ENCODE measurements around the gene AVPR2.

The AVPR2 gene

DNA sequence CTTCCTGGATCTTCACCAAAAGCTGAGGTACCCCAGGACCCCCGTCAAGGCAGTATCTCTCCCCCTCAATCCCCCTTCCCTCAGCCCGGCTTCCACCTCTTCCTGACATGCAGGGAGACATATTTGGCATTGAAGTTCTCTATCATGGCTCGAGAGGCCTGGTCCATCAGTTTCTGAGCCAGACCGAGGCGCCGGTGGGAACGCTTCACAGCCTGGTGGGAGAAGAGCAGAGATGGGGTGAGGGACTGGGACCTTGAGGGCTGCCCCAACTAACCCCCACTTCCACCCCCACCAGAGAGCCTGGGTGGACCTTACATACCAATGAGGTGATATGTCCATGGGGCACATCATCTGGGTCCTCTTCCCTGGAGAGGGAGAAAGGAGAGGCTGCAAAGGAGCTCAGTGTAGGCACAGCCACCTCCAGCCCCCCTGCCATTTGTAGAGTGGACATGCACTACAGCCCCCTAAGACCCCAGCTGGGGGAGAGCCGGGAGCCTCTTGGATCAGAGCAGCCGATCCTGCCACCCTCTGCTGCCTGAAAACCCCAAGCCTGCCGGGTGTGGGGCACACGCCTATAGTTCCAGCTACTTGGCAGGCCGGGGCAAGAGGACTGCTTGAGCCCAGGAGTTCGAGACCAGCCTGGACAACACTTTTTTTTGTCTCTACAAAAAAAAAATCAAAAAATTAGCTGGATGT, 27.9 kb downstream of the AVPR2 start:
- DNase-seq (ENCODE audit: low read depth in 2 of 2), result no peak

DNA sequence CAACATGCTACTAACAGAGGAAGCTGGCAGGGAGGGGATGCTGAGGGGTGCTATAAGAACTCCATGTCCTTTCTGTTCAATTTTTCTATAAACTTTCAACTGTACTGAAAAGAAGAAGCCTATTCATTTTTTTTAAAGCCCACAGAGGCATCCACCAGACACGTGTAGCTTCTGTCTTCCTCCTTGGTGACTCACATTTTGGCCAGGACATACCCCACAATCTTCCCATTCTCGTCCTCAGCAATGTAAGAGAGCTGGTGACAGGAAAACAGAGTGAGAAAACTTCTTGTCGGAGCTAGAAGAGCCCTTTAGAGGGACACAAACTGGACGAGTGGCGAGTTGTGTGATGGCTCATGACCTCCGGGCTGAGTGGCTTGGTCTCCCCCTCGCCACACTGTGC, 29.3 kb downstream of the AVPR2 start:
- no peak for DNase-seq (ENCODE audit: low read depth in 2 of 2)

DNA sequence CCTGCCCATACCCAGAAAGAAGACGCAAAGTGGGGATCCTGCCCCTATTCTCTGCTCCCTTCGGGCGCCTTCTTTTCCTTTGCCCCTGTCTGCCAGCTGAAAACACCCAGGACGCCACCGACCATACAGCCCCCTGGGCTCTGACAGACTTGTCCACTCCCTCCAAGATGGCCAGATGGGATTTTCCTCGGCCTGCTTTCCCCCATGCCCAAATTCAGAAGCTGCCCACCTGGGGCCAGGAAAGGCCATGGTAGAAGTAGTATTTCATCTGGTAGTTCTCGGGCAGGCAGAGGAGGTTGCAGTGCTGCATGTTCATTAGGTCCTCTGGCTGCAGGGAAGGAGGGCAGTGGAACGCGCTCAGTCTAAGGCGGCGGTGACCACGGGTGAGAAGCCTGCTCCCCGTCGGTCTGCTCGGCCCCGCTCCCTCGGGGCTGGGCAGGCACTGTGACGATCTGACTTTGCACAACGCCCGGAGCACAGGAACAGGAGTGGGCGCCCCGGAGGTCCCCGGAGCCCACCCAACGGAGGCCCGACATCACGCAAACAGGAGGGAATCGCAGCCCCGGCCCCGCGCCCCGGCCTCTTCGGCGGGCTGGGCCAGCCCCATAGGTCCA, 29.8 kb downstream of the AVPR2 start:
- no peak for DNase-seq (ENCODE audit: low read depth in 2 of 2)

DNA sequence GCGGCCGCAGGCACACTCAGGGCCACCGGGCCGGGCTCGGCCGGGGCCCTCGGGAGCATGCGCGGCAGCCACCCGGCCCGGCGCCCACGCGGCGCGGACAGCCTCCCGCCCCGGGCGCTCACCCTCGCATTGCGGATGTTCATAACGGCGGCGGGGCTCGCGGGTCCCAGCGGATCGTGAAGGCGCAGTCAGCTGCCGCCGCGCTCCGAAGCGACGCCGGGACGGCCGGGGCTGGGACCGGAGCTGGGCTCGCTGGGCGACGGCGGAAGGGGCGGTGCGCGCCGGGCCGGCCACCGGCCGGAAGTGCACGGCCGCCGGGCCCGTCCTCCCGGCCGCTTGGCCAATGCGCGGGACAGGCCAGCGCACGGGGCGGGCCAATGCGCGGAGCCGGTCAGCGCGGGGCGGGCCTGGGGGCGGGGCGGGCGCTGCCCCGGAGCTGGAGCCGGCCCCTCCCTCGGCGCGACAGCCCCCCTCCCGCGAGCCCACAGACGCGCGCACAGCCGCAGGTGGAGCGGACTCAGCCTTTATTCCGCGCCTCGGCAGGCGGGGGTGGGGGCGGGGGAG, 30.4 kb downstream of the AVPR2 start, which contains the start of gene NAA10:
NAA10 (minus strand) TSS at position 276 of the 564 bp plus-strand sequence; CDS start at position 143, 133 bp downstream.
- no peak for DNase-seq (ENCODE audit: low read depth in 2 of 2)

DNA sequence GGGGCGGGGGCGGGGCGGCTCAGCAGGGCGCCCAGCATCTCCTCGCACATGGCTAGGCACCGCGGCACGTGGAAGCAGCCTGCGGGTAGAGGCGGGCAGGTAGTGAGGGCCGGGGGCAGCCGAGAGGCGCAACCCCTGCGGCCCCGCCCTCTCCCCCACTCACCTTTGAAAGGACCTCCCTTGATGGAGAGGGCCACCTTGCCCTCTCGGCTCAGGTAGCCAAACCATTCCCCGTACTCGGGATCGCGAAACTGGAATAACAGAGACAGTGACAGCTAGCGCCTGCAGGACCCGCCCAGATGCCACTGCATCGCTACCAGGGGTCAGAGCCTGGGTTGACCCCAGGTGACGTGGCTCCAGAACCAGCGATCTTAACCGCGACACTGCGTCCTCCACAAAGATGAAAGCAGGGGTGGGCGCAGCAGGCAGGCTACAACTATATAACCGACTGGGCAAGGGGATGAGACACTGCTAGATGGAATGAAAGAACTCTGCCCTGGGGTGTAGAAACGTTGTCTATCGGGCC, 30.9 kb downstream of the AVPR2 start:
- DNase-seq (ENCODE audit: low read depth in 2 of 2), result no peak

DNA sequence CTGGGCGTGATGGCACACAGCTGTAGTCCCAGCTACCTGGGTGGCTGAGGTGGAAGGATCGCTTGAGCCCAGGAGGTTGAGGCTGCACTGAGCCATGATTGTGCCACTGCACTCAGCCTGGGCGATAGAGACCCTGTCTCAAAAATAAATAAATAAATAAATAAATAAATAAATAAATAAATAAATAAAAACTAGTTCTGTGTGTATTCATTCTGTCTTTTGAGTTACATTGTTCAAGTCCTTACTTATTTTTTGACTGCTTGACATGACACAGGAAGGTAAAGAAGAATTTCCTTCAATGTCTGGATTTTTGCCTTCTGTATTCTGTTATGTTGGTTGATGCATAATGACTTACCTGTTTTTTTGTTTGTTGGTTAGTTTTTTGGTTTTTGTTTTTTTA, 32.6 kb downstream of the AVPR2 start:
- DNase-seq (ENCODE audit: low read depth in 2 of 2), result no peak

DNA sequence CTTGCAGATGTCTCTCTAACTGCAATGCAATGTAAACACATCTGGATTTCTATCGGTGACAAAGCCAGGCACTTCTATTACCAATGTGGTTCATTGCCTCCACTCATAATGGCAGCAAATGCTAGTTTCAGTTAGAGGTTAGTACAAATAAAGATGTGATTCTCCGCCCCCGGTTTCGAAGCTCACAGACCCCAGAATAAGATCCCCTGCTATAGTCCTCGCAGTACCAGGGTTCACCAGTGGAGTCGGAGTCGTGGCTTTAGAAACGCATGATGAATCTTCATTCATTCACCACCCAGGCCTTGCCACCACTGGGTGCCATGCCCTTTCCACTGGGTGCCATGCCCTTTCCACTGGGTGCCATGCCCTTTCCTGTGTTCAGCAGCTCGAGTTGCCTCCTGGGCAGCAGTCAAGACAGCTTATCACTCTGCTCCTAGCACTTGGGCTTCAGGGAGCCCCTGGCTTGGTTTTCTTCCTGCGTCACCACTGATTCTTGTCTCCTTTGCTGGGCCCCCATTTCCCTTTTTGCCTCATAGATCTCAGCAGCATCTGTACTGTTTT, 33.8 kb downstream of the AVPR2 start:
- DNase-seq (ENCODE audit: low read depth in 2 of 2), result no peak

DNA sequence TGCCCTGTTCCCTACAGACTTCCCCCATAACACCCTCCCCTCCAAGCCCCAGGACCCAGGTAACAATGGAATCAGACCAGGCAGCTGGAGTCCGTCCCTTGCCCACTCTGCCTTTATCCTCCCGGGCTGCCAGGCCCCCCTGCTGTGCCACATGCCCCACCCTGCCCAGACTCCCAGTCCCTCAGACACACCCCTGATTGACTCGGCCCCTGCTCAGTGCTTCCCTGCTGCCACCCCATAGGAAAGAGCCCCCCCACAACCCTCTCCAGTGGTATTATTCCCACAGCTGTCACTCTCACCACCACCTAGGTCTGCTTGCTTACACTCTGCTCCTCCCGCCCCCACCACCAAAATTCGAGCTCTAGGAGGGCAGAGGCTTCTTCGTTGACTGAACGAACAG, 35.1 kb downstream of the AVPR2 start:
- no peak for DNase-seq (ENCODE audit: low read depth in 2 of 2)

DNA sequence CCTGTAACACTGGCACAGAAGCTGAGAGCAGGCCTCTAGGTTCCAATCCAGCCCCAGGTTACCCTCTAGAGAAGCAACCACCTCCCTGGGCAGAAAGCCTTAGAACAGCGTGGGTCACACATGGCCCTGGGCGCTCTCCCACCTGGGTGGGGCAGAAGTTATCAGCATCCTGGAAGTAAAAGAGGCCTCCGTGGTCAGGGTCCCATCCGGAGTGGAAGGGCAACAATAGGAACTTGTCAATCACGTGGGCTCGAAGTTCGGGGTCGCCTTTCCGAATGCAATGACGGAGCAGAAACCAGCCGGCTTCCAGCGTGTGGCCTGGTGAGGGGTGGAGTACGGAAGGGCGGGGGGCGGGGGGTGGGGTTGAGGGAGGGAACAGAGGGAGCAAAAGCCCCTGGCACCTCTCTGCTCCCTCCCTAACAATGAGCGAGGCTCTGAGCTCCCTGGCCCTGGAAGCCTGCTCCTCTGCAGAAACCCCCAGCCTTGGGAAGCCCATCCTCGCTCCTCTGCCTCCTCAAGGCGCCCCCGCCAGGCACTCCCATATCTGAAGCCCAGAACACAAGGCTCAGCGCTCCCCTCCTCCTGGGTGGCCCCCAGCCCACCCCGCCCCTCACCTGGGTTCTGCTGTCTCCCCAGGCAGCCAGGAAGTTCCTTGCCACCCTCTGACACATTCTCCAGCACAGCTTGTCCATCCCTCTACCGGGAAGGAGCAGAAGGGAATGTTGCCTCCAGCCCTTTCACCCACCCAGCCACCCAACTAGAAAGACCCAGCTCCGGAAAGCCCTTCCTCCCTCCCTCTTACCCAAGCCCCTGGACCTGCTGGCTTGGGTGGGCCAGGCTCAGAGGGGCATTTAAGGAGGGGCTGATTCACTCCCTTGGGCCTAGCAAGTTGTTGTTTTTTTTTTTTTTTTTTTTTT, 37.1 kb downstream of the AVPR2 start:
- DNase-seq (ENCODE audit: low read depth in 2 of 2), result no peak

DNA sequence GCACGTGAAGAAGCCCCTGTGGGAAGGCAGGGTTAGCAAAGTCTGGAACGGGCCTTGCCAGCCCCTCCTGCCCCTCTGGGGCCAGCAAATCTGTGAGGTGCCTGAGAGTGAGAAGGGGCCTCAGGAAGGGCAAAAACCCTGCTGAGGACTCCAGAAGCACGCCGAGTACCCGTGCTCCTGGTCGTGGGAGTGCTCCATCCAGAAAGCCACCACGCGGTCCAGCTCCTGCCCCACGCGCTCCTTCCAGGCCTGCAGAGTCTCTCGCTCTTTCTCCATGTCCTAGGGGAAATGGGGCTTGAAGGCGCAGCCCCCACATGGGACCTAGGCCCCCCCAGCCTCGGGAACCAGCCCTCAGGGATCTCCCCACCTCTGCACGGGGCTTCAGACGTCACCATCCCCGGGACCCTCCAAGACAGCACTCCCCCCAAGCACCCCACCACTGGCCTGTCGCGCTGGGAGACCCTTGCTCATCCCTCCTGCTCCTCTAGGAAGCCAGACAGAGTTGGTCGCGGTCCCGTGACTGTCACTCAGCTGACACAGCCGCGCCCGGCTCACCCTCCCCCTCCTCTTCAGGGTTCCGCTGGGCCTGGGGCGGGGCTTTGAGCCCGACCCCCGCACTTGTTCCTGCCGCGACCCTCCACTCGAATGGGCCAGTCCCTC, 39.8 kb downstream of the AVPR2 start, which contains the start of gene RENBP:
RENBP (minus strand) TSS at position 504 of the 660 bp plus-strand sequence; CDS start at position 471, 33 bp downstream.
- DNase-seq (ENCODE audit: low read depth in 2 of 2), result no peak

DNA sequence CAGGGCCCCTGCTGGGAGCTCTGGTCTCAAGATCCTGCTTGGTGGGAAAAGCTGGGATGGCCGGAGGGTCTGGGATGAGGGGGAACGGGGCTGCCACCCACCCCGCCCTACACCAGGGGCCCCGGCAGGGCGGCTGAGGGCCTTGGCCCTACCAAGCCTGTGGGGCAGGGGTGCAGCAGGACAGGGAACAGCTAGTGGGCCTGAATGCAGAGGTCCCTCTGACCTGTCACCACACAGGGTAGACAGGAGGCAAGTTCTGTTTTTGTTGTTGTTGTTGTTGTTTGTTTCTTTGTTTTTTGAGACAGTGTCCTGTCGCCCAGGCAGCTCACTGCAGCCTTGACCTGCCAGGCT, 40.3 kb downstream of the AVPR2 start:
- no peak for DNase-seq (ENCODE audit: low read depth in 2 of 2)

DNA sequence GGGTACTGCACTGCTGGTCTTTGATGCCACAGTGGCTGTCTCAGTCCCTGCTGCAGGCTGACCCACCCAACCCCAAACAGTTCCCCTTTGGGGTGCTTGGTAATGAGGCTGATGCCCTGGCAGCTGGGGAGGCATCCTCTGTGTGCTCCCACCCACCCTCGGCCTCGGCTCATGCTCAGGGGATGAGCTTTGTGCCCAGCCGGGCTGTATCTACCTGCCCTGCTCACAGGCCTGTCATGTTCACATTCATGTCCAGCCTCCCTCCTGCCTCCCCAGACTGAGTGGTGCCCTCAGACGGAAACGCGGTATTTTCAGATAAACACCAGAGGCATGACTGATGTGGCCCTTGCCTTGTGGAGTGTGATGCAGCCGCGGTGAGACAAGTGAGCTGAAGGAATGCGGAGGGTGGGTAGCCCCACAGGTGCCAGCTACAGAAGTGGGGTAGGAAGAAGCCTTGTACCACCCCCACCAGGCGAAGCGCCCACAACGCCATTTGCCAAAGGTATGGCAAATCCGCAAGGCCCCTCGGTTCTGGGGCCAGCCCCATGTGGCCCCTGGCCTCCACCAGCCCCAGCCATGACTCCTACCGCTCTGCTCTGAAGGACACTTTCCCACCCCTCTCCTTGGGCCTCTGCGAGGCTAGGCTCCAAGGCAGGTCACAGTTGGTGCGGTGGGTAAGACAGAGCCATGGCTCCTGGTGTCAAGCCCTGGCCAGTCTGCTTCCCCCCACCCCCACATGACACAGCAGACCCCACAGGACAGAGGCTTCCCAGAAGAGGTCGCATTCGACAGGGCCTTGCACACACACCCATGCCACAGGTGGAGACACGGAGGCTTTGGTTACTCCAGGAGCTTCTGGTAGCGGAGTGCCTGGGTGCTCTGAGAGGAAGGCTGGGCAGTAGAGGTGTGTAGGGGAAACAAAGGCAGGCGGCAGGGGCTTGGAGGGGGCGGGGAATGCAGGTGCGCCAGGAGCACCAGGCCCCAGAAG, 41.8 kb downstream of the AVPR2 start:
- DNase-seq (ENCODE audit: low read depth in 2 of 2), result no peak

DNA sequence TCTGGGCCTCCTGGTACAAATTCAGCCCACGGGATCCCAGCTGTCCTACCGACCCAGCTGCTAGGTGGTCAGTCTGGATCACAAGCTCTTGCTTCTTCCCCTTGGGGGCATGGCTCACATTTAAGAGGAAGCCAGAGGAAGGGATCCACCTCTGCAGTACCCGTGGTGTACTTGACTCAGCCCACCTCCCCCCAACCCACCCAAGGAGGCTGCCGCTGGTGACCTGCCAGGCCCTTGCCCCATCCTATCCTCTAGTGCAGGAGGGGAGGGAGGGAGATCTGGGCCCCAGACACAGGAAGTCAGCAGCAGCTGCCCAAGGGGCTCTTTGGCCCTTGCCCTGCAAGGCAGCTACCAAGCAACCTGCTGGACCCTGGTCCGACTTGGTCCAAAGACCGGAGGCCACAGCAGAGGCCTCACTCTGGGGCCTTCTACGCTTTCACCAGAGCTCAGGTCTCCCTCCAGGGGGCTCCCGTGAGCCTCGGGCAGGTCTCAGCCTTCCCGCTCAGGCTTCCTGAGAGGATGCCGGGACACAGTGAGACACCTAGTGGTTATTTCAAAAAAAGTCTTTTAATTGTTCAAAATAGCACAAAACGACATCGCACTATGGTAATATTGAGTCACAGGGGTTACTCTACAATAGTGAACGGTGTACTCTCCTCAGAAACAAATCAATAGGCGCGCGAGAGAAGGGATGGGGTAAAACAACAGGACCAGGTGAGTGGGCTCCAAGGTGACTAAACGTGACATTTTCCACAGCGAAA, 42.7 kb downstream of the AVPR2 start:
- peak; percentile 40 to 51 for DNase-seq (ENCODE audit: low read depth in 2 of 2)

DNA sequence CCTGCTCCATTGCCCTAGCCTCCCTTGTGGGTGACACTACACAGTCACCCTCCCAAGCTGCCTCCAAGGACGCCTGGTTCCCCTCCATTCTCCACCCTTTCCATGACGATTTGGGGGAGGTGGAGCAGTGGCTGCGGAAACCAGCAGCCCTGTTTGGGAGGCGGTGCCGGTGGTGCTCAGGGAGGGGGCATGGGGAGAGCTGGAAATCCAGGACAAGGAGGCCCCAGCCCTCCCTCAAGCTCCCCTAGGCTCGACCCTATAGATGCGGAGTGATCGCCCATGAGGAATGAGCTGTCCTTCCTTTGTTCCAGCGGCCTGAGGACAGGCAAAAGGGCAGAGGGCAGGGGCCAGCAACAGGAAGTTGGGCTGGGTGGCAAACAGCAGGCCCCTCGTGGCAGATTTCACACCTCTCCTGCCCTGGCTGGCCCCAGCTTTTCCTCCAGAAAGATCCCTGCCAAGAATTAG, 43.6 kb downstream of the AVPR2 start:
- no peak for DNase-seq (ENCODE audit: low read depth in 2 of 2)

DNA sequence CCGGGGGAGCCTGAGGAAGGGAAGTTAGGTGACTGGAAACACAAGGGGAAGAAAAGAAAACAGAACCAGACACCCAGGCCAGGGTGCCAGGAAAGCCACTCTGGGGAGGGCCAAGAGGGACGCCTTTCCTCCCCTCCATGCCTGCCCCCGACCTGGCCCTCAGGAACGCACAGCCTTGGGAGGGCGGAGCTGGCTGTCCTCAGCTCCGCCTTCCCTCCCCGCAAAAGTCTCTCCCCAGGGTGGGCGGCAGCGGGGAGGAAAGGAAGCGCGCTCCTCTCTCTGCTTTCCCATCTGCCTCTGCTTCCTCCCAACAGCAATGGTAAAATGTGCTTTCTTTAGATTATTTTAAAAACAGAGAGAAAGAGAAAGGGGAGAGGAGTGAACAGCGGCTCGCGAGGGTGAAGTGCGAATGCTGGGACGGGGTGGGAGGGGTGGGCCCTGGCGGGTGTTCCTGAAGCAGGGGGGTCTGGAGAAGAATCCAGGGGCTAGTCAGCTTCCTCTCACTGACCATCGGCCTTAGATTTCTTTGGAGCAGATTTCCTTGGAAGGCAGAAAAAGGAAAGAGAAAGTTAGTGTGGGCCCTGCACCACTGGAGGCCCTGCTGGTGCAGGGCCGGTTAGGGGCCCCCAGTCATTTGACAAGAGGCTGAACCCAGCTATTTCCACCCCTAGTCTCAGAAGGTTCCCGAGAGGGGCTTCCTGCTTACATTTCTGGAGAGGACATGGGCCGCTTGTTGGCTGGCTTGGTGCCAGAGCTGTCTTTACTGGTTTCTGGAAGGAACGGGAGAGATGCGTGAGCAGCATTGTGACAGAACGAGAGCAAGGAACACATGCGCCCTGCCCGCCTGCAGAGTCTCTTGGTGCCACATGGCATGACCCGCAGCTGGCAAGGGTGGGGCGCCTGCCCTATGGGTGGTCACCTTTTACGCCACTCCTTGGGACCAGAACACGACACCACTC, 44.7 kb downstream of the AVPR2 start:
- DNase-seq (ENCODE audit: low read depth in 2 of 2), result no peak

DNA sequence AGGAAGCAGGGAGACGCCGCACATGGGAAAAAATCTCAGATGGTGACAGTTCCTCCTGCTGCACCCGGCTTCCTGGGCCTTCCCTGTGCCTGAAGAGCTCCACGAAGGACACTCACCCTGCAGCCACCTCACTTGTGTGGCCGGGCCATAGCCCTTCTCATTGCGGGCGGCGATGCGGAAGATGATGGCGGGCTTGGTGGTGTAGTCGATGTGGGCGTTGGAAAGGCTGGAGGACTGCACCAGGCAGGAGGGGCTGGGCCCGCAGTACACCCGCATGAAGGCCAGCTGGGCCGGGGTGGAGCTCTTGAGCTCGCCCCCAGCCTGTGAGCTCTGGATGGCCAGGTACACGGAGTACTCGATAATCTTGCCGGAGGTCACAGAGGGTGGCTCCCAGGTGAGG, 45.7 kb downstream of the AVPR2 start:
- no peak for DNase-seq (ENCODE audit: low read depth in 2 of 2)

DNA sequence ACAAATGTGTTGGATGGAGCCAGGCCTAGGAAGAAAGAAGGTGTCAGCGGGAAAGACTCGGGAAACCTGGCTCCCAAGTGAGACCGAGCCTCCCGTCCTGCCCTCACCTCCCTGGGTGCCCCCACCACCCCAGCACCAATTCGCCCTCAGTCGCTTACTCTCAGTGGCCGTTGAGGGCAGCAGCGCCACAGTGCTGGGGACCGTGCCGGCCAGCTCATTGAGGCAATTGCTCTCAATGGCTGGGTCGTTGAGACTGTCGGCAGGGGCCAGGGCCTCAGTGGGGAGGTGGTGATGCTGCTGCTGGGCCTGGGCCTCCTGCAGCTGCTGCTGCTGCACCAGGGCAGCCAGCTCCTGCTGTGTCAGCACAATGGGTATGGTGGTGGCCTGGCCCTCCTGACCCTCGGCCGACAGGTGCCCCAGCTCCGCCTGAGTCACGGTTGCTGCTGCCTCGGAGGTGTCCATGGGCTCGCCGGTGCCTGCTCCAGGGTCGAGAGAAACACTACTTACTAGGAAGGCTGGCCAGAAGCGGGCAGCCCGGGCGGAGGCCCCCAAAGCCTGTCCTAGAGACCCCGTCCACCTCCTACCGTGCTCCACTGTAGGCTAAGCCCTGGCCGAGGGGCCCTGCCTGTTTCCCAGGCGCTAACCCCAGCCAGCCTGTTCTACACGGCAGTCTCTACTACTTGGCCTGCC, 47.4 kb downstream of the AVPR2 start:
- no peak for DNase-seq (ENCODE audit: low read depth in 2 of 2)

Data from fibroblast of skin of left quadriceps (primary cell).